Upper lobe of left lung (tissue), 4 donors: Measurements from ENCODE around the gene RIPK3.

Experiments
- POLR2AphosphoS5 ChIP-seq, 2 donors: sonication (generic); formaldehyde crosslinking; IDR thresholded peaks; one replicate each; pipeline ENCODE4 v1.5.1; 2017; ENCODE audit warnings: antibody characterized with exemption in 2 of 2
- TF ChIP-seq, protein P1 (sequence below), 6 experiments: fragments of 450-650 bp in 4 of 6; fragments of 200-600 bp in 2 of 6; sonication (generic) in 2 of 6; IDR thresholded peaks; one replicate each; pipeline ENCODE4 v1.5.1; 2016 to 2019; ENCODE audit warnings: antibody characterized with exemption in 6 of 6

DNA sequence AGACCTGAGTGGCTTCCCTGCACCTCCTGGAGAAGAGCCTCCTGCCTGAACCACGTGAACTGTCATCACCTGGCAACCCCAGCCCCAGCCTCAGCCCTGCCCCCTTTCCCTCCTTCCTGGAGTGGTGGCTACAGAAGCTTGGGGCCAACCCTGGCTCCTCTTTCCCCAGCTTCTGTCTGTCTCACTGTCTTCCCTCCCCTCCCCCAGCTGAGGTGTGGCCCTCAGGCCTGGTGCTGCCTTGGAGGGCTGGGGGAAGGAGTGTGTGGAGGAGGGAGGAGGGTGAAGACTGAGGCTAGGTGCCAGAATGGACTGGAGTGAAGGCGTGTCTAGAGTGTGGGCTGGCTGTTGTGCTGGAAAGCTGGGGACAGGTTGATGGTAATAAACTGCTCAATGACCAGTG is 37.9 kb upstream of the RIPK3 start:
- TF ChIP-seq, protein P1, sequence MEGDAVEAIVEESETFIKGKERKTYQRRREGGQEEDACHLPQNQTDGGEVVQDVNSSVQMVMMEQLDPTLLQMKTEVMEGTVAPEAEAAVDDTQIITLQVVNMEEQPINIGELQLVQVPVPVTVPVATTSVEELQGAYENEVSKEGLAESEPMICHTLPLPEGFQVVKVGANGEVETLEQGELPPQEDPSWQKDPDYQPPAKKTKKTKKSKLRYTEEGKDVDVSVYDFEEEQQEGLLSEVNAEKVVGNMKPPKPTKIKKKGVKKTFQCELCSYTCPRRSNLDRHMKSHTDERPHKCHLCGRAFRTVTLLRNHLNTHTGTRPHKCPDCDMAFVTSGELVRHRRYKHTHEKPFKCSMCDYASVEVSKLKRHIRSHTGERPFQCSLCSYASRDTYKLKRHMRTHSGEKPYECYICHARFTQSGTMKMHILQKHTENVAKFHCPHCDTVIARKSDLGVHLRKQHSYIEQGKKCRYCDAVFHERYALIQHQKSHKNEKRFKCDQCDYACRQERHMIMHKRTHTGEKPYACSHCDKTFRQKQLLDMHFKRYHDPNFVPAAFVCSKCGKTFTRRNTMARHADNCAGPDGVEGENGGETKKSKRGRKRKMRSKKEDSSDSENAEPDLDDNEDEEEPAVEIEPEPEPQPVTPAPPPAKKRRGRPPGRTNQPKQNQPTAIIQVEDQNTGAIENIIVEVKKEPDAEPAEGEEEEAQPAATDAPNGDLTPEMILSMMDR (IDR thresholded peaks at IDR 0.05): no peak
- no peak for TF ChIP-seq POLR2AphosphoS5 (IDR thresholded peaks at IDR 0.05)
